HG03571 (cell line): ENCODE measurements around the gene AP5Z1.

Experiments used
- ATAC-seq: cut with Tn5 transposase; IDR thresholded peaks from one replicate; pipeline ENCODE4 v1.9.1; 2021; ENCODE audit not compliant: unreplicated experiment

The AP5Z1 gene

GRCh38 chr7:4745971-4746919 is 29.2 kb upstream of the AP5Z1 start:
- no peak for ATAC-seq

GRCh38 chr7:4747013-4747412 is 28.4 kb upstream of the AP5Z1 start:
- ATAC-seq: no peak

GRCh38 chr7:4747746-4748145 is 27.7 kb upstream of the AP5Z1 start:
- no peak for ATAC-seq

- ATAC-seq: no peak
Measured at GRCh38 chr7:4748231-4748681, 27.2 kb upstream of the AP5Z1 start.

- no peak for ATAC-seq
Measured at GRCh38 chr7:4749363-4749762, 26.1 kb upstream of the AP5Z1 start.

- no peak for ATAC-seq
Measured at GRCh38 chr7:4749798-4750197, 25.6 kb upstream of the AP5Z1 start.

- ATAC-seq: no peak
Measured at GRCh38 chr7:4751398-4751947, 23.9 kb upstream of the AP5Z1 start.

- ATAC-seq: peak; percentile 69
Measured at GRCh38 chr7:4753598-4754432, 21.6 kb upstream of the AP5Z1 start.

- no peak for ATAC-seq
Measured at GRCh38 chr7:4754433-4755010, 20.9 kb upstream of the AP5Z1 start.

GRCh38 chr7:4755045-4755444 is 20.4 kb upstream of the AP5Z1 start:
- ATAC-seq: no peak

GRCh38 chr7:4758111-4758510 is 17.3 kb upstream of the AP5Z1 start:
- no peak for ATAC-seq

- ATAC-seq: no peak
Measured at GRCh38 chr7:4758791-4759190, 16.6 kb upstream of the AP5Z1 start.

GRCh38 chr7:4759211-4759610 is 16.2 kb upstream of the AP5Z1 start:
- ATAC-seq: no peak

GRCh38 chr7:4760952-4761351 is 14.5 kb upstream of the AP5Z1 start:
- no peak for ATAC-seq

- no peak for ATAC-seq
Measured at GRCh38 chr7:4762121-4763055, 13.0 kb upstream of the AP5Z1 start.

- ATAC-seq: no peak
Measured at GRCh38 chr7:4763091-4763793, 12.2 kb upstream of the AP5Z1 start.

GRCh38 chr7:4763794-4764185 is 11.6 kb upstream of the AP5Z1 start:
- no peak for ATAC-seq

- ATAC-seq: no peak
Measured at GRCh38 chr7:4764402-4765007, 10.9 kb upstream of the AP5Z1 start.
